Testis (tissue), 2 donors: ENCODE measurements around the gene CCL2.

Source experiments
- POLR2A ChIP-seq: fragments of 450-650 bp; IDR thresholded peaks from one replicate; pipeline ENCODE4 v1.6.1; 2017; ENCODE audit warnings: antibody characterized with exemption, mild to moderate bottlenecking, moderate library complexity
- TF ChIP-seq, protein P1 (sequence below), 3 experiments: fragments of 450-650 bp in 2 of 3; fragments of 200-600 bp in 1 of 3; sonication (generic) in 1 of 3; IDR thresholded peaks; one replicate each; pipeline ENCODE4 v1.5.1; 2016 to 2019; ENCODE audit warnings: antibody characterized with exemption in 3 of 3, mild to moderate bottlenecking in 2 of 3, moderate library complexity in 1 of 3

DNA sequence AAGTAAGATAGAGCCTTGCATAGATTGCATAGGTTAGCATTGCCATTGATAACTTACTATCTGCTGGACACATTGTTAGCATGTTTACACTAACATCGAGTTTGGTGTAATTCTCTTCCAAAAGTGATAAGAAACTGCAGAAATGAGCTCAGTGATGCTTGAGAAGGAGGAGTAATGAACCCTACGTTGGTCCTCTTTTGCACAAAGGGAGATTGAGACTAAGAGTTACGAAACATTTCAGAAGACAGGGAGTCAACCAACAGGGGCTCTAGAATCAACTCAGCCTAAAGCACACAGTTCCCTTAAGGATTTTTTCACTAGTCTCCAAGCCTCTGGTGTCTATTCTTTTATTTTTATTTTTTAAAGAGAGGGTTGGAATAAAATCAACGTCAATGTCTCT is 21.7 kb downstream of the CCL2 start:
- no peak for TF ChIP-seq POLR2A
- TF ChIP-seq, protein P1, sequence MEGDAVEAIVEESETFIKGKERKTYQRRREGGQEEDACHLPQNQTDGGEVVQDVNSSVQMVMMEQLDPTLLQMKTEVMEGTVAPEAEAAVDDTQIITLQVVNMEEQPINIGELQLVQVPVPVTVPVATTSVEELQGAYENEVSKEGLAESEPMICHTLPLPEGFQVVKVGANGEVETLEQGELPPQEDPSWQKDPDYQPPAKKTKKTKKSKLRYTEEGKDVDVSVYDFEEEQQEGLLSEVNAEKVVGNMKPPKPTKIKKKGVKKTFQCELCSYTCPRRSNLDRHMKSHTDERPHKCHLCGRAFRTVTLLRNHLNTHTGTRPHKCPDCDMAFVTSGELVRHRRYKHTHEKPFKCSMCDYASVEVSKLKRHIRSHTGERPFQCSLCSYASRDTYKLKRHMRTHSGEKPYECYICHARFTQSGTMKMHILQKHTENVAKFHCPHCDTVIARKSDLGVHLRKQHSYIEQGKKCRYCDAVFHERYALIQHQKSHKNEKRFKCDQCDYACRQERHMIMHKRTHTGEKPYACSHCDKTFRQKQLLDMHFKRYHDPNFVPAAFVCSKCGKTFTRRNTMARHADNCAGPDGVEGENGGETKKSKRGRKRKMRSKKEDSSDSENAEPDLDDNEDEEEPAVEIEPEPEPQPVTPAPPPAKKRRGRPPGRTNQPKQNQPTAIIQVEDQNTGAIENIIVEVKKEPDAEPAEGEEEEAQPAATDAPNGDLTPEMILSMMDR (IDR thresholded peaks at IDR 0.05), result no peak
